Measurements from ENCODE around the gene DACH1. TPM values are rescaled to one million over a fixed set of nuclear protein-coding genes. Genes with fewer than 3 reads are reported as not detected.

Gene DACH1
- total and polyA plus RNA-seq, 9 of the 15 experiments (the other 6 are each of a cell fraction or from before 2014, with no cell fraction given) = 0.04 to 0.07 (median 0.04) TPM; not detected in 2

DNA sequence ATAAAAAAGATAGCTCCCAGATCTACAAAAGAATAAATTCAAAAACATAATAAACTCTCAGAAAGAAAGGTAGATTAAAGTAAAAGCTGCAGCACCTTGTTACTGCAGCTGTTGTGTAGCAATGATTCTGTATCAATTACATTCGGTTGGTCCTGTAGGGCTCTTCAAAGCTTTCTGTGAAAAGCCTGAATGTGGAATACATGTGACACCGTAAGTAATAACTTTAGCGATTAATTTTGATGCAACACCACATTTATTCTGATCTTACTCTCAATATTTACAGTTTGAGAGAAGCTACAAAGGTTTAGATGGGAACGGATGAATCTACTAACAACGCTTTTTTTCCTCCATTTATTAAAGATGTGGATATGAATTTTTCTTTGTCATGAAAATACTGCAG lies 279.2 kb downstream of the DACH1 start:
- no peaks in the 10 kb centered on the region for H3K9me1 ChIP-seq (ENCODE audit: control insufficient read depth, insufficient read depth, low read length)
- CTCF ChIA-PET (ENCODE audit: low intra/inter-chr PET ratio) = no interaction called here
- H3K27ac ChIP-seq (ENCODE audit: extremely low read depth, low read depth, low read length) = no peak overlapping the region
- FAIRE-seq = no peak
- BruUV-seq (replicated peaks) = no TSS peak
- no peaks in the 10 kb centered on the region for H3K4me1 ChIP-seq (replicated peaks in 1 of 2; ENCODE audit: control insufficient read depth in 2 of 2, insufficient read depth in 2 of 2, low read length in 2 of 2)
- H3K27me3 ChIP-seq (ENCODE audit: control insufficient read depth in 2 of 2, insufficient read depth in 2 of 2, low read length in 2 of 2) = no peaks in the 10 kb centered on the region
- no peaks in the 10 kb centered on the region for H4K20me1 ChIP-seq (replicated peaks; ENCODE audit: control insufficient read depth, insufficient read depth, low read length)
- no peak overlapping the region for H3K9ac ChIP-seq (ENCODE audit: insufficient read depth in 1 of 2, low read depth in 2 of 2, low read length in 2 of 2)
- no peaks in the 10 kb centered on the region for H3K9me3 ChIP-seq (replicated peaks; ENCODE audit: control insufficient read depth, insufficient read depth, low read depth, low read length)
- no peaks in the 10 kb centered on the region for H3K79me2 ChIP-seq (ENCODE audit: control insufficient read depth, insufficient read depth, low read length)
- H3K4me2 ChIP-seq (ENCODE audit: insufficient read depth, low read length) = no peak overlapping the region
- no peak for ATAC-seq
- in situ Hi-C loops (cut with MboI) = no loop called here
- 9% methylated on average over 5 of the region's 5 CpGs for WGBS (ENCODE audit: insufficient coverage, low coverage, missing lambda C conversion rate)
- POLR2A ChIA-PET = no interaction called here
- no peak overlapping the region for H3K4me3 ChIP-seq
- intact Hi-C loops (cut with micrococcal nuclease) = no loop called here
- TF ChIP-seq STAT5B (CRISPR knock-in tag; IDR thresholded peaks at IDR 0.05) (no peak), XRCC3 (IDR thresholded peaks at IDR 0.05) (no peak), THRA (IDR thresholded peaks at IDR 0.05) (no peak), ETV6 (IDR thresholded peaks at IDR 0.05; ENCODE audit: borderline replicate concordance in 1 of 2, low read depth in 2 of 2, low read length in 1 of 2) (no peak), ETV6 (CRISPR knock-in tag; IDR thresholded peaks at IDR 0.05; ENCODE audit: borderline replicate concordance) (no peak), RBM14 (IDR thresholded peaks at IDR 0.05; ENCODE audit: borderline replicate concordance, insufficient read depth, low read depth, low read length) (no peak)
- TF ChIP-seq, protein P1, sequence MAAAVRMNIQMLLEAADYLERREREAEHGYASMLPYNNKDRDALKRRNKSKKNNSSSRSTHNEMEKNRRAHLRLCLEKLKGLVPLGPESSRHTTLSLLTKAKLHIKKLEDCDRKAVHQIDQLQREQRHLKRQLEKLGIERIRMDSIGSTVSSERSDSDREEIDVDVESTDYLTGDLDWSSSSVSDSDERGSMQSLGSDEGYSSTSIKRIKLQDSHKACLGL (CRISPR knock-in tag; IDR thresholded peaks at IDR 0.05; ENCODE audit: borderline replicate concordance, poor library complexity, severe bottlenecking) = no peak
- no peaks in the 10 kb centered on the region for H3K36me3 ChIP-seq (ENCODE audit: control insufficient read depth, insufficient read depth, low read length)
- no peak overlapping the region for H2AFZ ChIP-seq (ENCODE audit: low read depth, low read length)
- no peak for DNase-seq (ENCODE audit: extremely low read depth in 1 of 4, low spot score in 3 of 4)

Data from K562 (cell line).